Activated T-cell treated with anti-CD3 and anti-CD28 coated beads for 1 hour (primary cell): ENCODE measurements around the gene CNNM2.

Experiments used
- DNase-seq: peaks from one replicate; pipeline ENCODE4 v3.0.0-alpha.2; 2020; ENCODE audit warnings: low read depth

CNNM2 gene

DNA sequence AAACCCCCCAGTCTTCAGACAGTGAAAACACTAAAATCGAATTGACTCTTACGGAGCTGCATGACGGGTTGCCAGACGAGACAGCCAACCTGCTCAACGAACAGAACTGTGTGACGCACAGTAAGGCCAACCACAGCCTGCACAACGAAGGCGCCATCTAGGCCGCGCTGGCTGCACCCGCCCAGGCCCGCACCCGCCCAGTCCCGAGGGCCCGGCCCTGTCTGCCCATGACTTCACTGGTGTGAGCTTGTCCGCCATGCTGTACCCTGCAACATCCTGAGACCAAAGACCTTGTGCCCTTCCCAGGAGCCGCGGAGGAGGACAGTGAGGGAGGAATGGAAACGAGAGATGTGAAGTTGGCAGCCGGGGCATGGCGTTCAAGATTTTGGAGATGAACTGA, 158.9 kb downstream of the CNNM2 start:
- DNase-seq = no peak

DNA sequence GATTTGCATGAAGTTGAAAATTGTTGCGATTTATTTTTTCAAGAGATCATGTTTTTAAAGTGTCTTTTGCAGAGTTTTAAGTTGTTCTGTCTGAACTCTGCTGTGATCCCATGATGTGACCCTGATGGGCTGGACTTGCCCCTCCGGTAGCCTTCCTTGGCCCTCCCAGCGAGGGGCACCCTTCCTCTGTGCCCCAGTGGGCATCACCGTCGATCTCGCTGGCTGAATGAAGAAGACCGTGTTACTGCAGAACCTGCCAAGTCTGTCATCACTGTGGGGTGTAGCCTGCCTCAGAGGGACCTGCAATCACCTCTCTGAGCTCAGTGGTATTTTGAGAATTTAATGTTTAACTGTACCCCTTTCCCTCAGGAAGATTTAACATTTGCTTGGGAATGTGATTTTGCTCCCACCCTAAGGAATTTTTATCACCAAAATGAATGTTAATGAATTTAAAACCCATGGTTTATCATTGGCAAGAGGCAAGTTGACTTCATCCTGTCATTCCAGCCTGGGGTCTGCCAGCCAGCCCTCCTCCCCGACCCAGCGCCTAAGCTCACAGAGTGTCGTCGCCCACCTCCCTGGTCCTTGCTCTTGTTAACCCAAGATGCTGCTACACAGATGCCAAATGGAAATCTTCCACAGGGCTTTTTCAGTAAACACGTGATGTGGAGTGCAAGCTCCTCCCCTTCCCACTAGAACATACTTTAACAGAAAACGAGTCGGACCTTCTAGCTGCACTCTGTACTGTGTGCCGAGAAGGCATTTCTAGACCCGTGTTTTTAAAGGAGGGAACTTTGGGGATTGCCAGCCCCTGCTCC, 159.6 kb downstream of the CNNM2 start:
- DNase-seq = no peak

DNA sequence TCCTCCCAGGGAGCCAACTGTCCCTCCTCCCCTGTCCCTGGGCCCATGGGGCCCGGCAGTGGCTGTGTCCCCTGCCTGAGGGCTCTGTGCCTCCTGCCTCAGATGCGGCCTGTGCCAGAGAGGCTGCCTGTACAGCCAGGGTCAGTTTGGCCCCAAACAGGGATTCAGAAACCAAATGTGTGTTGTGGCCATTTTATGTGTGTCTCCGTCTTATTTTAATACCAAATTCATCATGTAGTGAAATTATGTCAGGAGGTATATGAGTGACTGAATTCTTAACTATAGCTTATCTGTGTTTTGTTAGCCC, 160.2 kb downstream of the CNNM2 start:
- DNase-seq = no peak

DNA sequence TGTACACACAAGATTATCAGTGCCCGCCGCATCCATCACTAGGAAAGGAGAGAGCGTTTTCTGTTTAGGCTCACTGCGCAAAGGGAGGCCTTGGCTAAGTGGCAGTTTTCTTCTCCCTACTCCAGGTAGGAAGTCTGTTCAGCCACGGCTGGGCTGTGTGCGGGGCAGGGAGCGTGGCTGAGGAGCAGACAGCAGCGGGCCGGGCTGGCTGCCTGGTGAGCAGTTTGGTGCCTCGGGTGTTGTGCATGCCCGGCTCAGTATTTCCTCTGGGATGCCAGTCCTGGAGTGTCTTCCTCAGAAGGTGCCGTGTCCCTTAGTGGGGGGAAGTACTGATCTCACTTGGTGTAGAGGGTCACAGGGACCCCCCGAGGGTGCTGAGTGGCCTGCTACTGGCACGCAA, 160.6 kb downstream of the CNNM2 start:
- no peak for DNase-seq

DNA sequence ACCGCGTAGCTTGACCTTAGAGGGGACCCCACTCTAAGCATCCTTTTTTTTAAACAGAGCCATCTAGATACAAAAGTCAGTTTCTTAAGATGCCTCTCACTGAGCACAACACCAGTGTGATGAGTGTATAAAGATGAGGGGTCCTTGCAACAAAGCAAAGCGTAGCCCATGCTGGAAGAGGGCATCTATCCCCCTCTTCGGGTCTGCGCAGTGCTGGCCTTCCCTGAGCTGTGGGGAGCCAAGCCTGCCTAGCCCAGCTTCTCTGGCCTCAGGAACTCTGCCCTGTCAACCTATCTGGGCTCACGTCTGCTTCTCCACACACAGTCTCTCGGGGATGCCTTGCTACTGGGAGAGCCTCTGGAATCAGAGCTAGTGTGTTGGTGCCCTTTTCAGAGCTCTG, 161.0 kb downstream of the CNNM2 start:
- no peak for DNase-seq

DNA sequence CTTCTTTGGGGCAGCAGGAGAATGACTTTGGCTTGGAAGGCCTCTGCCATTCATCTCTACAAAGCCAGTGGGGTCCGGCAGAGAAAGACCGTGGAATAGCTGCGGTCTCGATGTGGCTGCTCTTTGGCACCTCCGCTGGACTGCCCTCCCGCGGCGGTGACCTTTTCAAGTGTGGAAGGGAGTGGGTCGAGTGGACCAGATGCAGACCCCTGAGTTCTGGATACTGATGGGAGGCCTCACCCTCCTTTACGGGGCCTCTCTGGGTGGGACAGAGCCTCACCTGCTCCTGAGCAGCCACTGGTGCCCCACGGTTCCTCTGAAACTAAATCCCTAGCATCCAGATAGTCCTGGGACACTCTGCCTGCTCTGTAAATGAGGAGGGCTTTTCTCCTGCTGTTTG, 161.9 kb downstream of the CNNM2 start:
- DNase-seq = no peak

DNA sequence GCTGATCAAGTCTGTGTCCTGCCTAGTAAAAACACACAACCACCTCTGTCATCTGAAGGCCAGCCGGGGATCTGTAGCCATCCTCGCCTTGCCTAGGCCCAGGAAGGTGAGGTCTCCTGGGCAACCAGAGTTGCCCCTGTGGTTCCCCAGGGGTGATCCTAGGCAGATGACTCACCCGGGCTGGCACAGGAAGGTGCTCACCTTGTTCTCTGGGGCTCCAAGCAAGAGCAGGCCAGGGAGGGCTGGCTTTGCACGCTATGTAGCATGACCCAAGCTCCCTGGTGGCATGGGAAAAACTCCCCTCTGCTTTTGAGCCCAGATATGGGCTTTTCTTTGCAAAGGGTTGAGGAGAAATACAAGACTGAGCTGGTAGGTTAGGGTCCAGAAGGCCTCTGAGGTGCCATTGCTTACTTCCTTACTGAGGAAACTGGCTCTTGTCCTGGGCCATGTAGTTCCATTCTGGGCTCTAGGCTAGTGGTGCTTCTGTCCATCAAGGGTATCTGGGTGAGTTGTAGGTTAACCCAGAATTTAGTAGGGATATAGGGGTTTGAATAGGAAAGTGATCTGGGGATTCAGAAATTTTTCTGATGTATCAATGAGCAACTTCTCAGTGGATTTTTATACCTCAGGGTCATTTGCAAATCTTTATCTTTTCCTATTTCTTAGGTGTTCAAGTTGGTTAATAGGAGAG, 162.9 kb downstream of the CNNM2 start:
- DNase-seq = no peak

DNA sequence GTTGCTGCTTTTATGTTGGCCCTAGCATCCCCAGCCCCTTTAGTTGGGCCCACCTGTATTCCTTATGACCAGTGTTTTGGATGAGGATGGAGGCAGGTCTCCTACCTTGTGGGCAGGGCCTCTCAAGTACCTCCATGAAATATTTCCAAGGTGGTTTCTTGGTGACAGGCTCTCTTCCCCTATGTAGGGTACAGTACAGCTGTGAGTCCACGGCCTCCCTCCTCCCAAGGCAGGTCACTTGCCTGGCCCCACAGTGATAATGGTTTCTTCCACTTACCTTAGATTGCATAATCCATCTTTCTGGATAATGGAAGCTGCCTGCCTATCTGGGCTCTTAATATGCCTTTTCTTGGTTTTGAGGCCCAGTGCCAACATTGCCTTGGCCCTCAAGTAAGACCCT, 164.6 kb downstream of the CNNM2 start:
- no peak for DNase-seq

DNA sequence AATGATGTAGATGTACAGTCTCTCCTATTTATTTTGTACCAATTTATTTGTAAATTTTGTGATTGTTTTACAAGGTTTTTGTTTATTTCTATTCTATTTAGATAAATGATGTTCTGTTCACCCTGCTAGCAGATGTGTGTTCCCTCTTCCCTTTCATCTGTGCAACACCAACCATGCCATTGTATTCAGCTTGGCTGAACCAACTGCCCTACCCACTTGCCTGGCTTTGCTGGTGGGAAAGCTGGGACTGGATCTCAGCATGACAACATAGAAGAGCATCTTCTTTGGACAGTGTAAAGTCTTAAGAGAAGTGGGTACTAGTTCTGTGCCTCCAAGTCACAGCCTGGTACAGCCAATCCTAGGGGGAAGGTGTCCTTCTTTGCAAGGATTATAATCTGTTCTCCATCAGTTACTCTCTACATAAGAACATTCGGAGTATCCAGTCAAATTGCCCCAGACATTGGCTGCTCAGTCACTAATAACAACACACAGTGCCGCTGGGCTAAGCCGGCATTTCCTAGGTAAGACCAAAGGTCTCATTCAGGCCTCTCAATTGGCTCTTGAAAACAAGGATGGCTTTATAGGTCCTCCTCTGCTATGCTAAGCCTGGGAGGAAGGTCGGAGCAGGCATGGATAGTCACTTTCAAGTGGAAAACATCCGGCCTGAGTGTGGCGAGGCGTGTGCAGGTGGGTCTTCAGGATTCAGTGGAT, 165.3 kb downstream of the CNNM2 start:
- DNase-seq = no peak

DNA sequence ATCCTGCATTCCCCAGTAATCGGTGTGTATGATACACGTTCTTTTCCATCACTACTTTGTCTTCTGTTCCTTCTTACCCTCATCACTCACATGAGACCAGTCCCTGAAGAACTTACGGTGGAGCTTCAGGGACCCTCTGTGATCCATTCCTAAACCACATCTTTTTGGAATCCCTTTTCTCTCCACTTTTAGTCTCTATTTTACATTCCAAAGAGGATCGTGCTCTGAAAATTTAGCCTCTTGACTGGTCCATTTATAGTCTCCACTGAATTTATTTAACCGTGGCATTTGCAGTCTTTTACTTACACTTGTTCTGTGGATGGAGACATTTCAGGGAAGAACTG, 165.9 kb downstream of the CNNM2 start:
- no peak for DNase-seq

DNA sequence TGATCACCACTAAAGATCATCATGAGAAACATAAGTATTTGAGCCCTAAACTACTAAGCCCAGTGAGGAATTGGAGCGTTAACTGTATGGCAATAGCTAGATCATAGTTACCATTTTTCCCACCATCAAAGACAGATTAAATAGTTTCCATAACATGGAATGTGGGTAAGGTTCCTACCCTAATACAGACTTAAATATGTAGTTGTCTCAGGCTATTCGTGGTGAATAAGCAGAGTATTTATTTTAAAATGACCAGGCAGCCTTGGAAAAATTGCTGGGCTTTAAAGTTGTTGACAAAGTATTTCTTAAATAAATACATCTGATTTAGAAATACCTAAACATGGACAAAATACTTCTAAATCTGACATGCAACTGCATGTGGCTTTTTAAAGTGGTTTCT, 168.2 kb downstream of the CNNM2 start:
- no peak for DNase-seq

DNA sequence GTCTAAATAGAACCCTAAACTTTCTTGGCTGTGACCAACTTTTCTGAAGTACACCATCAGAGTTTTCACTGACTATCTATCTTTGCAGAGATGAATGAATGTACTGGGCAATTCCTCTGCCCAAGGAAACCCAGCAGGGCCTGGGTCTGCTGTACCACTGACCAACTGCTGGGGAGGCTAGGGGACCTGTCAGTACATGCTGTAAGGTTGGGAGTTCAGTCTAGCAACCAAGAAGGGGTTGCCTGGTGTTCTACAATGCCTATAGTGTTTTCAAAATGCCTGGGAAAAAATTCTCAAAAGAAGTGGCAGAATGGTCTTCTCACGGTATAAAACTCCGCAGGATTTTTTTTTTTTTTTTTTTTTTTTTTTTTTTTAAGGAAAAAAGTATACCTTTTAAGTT, 168.7 kb downstream of the CNNM2 start:
- no peak for DNase-seq

DNA sequence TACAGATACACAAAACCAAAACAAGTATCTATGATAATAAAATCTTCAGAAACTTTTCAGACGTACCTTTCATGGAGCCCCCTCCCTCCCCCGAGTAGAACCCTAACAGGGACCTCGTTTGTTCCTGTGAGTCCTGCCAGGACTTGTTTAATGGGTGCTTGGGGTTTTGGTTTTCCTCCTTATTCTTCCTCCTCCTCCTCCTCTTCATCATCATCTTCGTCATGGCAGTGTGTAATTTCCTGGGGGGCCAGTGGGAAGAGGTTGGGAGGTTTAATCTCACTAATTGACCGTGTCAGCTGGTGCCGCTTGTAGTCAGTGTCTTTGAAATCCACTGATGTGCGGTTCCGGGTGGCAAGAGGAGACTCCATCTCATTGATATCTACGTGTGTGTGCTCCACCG, 171.4 kb downstream of the CNNM2 start:
- DNase-seq = no peak

DNA sequence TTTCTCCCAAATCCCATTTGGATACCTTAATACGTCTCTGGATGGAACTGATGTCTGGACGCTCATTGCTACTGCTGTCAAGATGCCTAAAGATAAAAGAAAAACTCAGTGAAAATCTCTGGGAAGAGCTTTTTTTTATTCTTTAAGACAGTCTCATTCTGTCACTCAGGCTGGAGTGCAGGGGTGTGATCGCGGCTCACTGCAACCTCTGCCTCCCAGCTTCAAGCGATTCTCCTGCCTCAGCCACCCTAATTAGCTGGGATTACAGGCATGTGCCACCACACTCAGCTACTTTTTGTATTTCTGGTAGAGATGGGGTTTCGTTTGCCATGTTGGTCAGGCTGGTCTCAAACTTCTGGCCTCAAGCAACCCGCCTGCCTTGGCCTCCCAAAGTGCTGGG, 172.8 kb downstream of the CNNM2 start:
- no peak for DNase-seq

DNA sequence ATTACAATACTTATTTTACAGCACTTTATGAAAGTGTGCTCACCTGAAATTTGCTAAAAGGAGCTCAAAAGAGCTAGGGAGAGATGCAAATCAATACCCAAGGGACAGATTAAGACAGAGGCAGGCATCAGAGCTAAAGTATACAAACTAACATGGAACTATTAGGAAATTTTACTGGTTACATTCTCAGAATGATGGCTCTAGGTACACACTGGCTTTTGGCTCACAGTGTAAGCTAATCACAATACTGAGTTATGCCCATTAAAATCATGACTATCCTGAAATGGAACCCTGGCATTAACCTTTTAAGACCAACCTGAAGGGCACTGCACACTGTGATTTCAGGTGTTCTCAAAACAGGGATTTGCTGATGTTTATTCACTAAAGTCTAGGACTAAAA, 176.9 kb downstream of the CNNM2 start:
- DNase-seq = no peak

DNA sequence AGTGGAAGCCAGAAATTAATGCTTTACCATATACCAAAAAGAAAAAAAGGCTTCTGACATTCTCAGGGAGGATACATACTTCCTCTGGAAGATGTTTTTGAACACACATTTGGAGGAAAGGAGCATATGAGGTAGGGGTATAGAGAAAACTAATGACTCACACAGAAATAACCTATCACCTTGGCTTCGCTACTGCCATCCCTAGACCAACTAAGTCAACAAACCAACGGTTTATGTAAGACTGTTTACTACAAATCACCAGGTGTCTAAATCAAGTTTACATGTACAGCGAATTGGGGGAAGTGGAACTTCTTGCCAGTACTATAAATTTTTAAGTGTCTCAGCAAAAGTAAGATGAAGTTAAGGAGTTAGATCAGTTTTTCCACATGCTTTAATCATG, 178.0 kb downstream of the CNNM2 start:
- DNase-seq = no peak

DNA sequence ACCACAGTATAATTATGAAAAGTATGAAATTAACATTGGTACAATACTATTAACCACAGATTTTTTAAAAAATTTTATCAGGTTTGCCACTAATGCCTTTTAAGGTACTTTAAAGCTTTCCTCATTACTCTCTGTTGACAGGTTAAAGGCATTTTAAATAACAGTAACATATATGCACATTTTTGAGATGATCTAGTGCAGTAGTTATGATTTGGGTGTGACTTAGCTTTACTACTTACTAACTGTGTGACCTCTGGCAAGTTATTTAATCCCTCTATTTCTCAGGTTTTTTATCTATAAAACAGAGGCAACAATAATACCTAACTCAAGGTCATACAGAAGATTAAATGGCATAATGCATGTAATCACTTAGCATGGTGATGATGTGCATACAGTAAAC, 180.1 kb downstream of the CNNM2 start:
- DNase-seq = no peak

DNA sequence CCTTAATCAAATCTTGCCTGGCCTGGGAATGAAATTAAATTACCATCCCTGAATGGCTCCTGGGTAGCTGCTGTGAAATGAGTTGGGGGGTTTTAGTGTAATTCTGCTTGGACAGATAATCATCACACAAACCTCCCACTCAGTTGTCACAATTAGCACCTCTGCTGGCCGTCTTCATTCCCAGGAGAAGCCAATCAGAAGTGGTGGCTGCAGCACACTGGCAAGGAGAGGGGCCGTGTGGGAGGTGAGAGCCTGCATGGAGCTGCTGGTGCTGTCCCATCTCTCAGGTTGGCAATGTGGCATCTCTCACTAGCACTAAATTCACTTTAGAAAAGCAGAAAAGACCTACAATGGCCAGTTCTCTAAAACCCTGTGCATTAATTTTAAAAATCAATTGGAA, 182.5 kb downstream of the CNNM2 start:
- no peak for DNase-seq

DNA sequence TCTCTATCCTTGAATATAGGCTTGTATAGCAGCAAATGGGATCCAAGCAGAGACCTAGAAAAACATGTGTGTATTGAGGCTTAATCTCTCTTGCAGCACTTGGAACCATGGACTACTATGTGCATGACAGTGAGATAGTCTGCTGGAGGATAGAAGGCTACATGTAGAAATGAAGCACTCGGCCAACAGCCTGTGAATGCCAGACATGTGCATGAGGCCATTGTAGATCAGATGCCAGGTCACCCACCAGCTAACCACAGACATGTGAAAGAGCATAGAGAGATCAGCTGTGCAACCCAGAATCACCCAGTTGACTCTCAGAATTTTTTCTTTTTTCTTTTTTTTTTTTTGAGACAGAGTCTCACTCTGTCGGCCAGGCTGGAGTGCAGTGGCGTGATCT, 184.1 kb downstream of the CNNM2 start:
- DNase-seq = no peak

DNA sequence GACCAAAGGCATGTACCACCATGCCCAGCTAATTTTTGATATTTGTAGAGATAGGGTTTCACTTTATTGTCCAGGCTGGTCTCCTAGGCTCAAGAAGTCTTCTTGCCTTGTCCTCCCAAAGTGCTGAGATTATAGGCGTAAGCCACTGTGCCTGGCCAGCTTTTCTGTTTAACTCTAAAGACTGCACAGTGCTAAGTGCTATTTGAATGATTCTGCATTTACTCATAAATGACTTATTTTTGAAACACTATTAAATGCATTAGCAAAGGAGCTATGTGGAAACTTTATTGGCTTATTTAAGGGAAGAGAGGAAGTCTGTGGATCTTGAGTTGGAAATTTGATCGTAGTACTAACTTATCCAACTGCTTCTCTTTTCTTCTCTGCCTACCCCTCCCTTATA, 185.9 kb downstream of the CNNM2 start:
- no peak for DNase-seq

DNA sequence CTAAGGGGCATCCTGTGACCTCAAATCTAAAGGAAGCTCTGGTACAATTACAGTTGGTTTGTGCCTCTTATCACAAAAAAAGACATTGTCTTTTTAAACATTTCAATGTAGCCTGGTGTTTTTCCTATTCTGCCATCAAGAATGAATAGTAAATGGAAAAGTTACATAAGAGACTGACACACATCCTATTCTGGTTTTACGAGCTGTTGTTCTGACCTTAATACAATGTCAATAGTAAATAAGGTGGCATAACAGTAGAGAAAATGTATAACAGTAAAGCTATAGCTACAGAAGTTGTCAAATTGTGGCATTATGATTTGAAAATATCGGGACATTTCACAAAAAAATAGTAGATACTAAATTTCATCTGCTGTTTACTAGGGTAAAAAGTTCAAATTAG, 186.6 kb downstream of the CNNM2 start:
- DNase-seq = no peak

DNA sequence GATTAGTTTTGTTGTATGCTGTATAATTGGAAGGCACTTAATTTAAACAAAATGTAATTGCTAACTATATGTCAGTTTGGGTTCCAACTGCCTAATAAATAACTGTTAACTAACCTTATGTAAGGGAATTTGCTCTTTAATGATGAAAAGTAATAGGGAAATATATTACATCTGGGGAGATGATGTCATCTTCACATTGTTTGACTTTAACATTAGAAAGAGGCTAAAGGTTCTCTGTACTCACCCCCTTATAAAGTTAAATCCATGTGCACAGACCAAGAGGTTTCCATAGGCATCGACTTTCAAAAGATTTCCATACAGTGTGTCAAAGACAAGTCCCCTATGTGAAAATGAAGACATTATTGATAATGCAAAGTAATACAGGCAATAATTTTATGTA, 187.4 kb downstream of the CNNM2 start:
- no peak for DNase-seq

DNA sequence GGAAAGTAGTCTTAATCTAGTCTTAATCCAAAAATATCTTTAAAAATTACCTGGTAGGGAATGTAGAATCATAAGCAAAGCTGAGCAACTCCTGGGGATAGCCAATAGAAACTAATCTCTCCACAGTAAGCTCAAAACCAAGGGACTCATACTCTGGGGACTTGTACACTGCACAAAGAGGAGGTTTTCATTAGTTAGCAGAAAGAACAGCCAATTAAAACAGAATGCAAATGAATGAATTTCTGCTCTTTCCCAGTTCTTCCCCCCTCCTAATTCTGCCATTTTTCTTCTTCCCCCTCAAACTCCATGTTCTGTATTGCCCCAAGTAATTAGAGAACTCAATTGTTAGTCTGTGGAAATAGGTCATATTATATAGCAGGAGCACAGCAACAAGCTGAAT, 188.4 kb downstream of the CNNM2 start:
- DNase-seq = no peak

DNA sequence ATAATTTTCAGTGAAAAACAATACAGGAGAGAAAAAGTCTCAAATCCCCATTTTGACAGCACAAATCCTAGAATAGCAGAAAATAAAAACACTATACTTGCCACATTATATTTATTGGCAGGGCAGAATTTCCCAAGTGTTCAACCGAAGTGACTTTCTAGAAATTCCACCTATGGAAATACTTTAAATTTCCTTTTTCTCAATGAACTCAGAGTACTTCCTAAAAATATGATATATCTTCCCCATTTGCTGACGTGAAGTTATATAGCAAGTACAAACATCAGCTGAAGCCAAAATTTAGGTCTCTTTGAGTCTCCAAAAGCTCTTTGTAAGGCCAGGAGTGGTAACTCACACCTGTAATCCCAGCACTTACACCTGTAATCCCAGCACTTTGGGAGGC, 191.7 kb downstream of the CNNM2 start:
- no peak for DNase-seq
